ENCODE results near the gene BACH2.

- TF ChIP-seq CBX8 (IDR thresholded peaks at IDR 0.05) (no peak), EP300 (IDR thresholded peaks at IDR 0.05) (no peak), CTCF (IDR thresholded peaks at IDR 0.05) (no peak), SREBF2 (IDR thresholded peaks at IDR 0.05) (no peak), PHF8 (IDR thresholded peaks at IDR 0.05; ENCODE audit: borderline replicate concordance, low read depth) (no peak), ESRRA (IDR thresholded peaks at IDR 0.05; ENCODE audit: borderline replicate concordance, low read length) (no peak), HDAC2 (IDR thresholded peaks at IDR 0.05) (no peak)
- TF ChIP-seq, protein P1, sequence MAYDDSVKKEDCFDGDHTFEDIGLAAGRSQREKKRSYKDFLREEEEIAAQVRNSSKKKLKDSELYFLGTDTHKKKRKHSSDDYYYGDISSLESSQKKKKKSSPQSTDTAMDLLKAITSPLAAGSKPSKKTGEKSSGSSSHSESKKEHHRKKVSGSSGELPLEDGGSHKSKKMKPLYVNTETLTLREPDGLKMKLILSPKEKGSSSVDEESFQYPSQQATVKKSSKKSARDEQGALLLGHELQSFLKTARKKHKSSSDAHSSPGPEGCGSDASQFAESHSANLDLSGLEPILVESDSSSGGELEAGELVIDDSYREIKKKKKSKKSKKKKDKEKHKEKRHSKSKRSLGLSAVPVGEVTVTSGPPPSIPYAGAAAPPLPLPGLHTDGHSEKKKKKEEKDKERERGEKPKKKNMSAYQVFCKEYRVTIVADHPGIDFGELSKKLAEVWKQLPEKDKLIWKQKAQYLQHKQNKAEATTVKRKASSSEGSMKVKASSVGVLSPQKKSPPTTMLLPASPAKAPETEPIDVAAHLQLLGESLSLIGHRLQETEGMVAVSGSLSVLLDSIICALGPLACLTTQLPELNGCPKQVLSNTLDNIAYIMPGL (CRISPR knock-in tag; IDR thresholded peaks at IDR 0.05; ENCODE audit: borderline replicate concordance): no peak
These were observed 64.8 kb downstream of the BACH2 start for GRCh38 chr6:90231798-90232197.
